Glomerular endothelial cell (primary cell): Measurements from ENCODE around the gene DNAJB6. TPM values are rescaled to one million over a fixed set of nuclear protein-coding genes. Genes with fewer than 3 reads are reported as not detected.

Experiments
- DNase-seq: peaks from one replicate; pipeline ENCODE4 v3.0.0-alpha.2; 2011; ENCODE audit warnings: low read depth, low spot score; ENCODE audit errors: extremely low read depth
- total RNA-seq: library from RNA; depleted of rRNA; stranded (reverse); fragments of >200 nt; gene quantifications from 2 replicates; pipeline ENCODE4 v1.2.3, GENCODE V29; 2015

Gene DNAJB6
- total RNA-seq, 1 donor from 2014 or later, result 125 TPM

DNA sequence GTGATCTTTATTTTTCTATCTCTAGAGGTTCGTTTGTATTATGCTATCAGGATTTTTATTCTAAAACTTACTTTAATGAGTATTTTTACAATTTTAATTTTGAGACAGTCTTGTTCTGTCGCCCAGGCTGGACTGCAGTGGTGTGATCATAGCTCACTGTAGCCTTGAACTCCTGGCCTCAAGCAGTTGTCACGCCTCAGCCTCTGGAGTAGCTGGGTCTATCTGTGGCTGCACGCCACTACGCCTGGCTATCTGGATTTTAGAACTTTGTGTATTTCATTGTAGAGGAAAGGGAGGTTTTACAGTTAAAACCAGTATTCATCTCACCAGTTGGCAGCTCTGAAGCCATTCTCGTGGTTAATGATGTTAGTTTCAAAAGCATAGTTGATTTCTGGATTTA, 25.9 kb downstream of the DNAJB6 start:
- DNase-seq, result no peak

DNA sequence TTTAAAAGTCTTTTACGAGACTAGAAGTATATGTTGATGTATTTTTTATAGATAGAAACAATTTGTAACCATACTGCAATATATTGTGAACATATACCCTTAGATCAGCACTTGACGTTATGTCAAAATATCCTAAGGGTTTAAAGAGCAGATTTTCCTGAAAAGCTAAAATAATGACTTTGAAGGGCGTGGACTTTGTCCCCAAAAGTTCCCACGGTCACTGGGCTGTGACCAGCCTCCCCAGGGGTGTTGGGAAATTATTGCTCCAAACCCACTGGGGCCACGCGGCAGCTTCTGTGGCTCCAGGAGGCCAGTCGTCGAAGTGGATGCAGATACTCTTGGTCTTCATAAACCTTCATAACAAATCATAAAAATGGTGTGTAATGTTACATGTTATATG, 29.9 kb downstream of the DNAJB6 start:
- no peak for DNase-seq

DNA sequence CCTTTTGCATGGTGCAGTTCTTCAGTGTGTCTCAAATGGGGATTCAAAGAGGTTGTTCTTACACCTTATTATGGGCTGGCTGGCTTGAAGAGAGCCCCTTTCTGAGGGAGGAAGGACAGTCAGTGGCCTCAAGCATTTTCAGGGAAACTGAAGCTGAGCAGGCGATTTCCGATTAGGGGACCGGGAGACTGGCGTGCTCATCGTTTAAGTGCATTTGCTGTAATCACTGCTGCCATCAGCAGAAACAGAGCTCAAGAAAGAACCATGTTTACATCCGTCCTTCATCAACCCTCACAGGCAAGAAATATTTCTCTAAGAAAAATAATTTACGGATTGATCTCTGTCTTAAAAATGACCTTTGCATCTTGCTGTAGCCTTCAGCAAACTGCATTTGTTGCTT, 32.2 kb downstream of the DNAJB6 start:
- DNase-seq, result no peak

GRCh38 chr7:157370742-157371141, 33.9 kb downstream of the DNAJB6 start:
- DNase-seq, result no peak

DNA sequence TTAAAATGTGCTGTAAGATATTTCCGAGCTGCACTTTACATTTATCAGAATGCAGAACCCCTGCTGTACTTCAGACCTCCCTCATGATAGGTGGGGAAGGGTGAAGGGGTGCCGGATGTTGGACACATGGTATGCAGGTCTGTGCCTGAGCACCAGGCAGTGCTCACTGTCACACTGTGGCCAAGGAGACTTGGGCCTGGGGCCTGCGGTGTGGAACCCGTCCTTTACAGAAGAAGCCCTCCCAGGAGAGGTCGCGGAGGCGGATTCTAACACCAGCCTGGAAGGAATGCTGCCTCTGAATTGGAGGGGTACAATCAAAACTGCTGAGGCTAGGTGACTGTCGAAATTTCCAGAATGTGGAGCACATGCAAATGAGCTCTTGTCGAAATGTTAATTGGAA, 34.5 kb downstream of the DNAJB6 start:
- no peak for DNase-seq

DNA sequence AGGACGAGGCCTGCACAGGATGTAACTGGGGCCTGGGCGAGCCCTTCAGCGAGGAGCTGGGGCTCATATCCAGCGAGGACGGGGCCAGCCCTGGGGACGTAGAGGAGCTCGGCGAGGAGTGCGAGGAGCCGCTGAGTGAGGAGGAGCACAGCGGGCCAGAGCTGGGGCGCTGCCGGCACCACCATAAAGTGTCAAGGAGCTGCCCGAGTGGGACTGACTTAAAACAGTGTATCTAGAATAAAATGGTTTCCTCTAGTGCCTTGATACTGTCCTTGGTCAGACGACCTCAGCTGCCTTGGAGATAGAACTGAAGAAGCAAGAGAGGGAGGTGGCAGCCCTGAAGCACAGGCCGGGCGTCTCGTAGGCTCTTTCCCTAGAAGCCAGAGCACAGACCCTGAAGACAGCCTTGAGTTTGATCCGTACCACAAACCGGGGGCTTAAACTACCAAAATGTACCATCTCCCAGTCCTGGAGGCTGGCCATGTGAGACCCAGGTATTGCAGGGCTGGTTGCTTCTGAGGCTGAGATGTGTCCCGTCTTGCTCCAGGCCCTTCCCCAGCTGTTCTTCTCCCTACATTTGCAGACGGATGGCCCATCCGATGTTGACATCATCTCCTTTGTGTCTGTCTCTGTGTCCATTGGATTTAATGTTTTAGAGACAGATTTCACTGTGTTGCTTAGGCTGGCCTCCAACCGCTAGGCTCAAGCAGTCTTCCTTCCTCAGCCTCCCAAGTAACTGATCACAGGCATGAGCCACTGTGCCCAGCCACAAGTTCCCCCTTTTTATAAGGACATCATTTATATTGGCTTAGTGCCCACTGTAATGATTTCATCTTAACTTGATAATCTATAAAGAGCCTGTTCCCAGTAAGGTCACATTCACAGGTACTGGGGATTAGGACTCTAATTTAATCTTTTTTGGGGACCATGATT, 35.8 kb downstream of the DNAJB6 start:
- no peak for DNase-seq

GRCh38 chr7:157373493-157373892, 36.7 kb downstream of the DNAJB6 start:
- DNase-seq, result no peak

- no peak for DNase-seq
Measured at GRCh38 chr7:157375410-157375809, 38.6 kb downstream of the DNAJB6 start.

- no peak for DNase-seq
Measured at GRCh38 chr7:157377436-157378124, 40.8 kb downstream of the DNAJB6 start.

- DNase-seq, result no peak
Measured at GRCh38 chr7:157378390-157378789, 41.6 kb downstream of the DNAJB6 start.

GRCh38 chr7:157379493-157379892, 42.7 kb downstream of the DNAJB6 start:
- DNase-seq, result no peak

DNA sequence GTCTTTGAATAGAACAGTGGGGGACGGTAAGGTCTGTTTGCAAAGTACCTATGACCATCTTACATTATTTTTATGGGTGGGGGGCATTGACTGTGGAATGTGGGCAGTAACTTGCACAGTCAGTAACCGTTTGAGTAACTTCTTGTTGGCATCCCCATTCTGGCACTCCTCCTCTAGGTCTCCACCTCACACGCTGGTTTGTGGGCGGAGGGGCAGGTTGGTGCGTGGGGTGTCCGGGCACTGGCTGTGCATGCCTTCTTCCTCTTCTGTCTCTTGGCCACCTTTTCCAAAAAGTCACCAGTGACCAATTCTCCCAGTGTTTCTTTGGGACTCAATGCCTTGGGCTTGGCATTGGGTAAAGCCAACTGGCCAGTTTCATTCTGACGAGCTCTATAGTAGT, 43.6 kb downstream of the DNAJB6 start:
- DNase-seq, result no peak

DNA sequence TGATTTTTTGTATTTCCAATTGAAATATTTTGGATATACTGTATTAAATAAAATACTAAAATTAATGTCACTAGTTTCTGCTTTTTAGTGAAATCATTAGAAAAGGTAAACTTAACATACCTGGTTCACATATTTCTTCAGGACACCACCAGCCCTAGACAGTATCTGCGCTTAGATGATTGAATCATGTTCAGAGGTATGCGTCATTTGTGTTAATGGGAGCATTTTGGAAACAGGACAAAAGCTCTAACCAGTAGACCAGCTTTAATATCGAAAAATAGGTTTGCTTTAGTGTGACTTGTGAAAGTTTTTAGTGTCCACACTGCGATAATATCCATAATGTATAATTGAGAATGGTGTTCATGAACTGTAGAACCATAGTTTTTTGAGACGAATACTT, 47.1 kb downstream of the DNAJB6 start:
- DNase-seq, result no peak

DNA sequence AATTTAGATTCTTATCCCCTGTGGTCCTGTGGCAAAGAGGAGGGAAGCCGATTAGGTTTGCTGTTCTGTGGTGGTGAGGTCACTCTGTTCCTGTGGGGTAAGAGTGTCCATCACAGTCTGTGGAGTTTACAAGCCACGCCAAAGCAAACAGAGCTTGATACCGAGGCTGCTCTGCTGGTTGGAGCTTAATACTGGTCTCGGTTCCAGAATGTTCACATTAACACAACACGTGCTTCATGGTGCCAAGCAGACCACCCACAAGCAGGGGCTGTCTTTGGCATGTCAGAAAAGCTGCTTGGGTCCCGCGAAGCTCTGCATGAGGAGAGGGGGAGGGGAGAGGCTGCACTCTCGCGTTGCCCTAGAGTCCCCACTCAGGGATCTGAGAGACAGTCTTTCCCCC, 47.5 kb downstream of the DNAJB6 start:
- DNase-seq, result no peak

DNA sequence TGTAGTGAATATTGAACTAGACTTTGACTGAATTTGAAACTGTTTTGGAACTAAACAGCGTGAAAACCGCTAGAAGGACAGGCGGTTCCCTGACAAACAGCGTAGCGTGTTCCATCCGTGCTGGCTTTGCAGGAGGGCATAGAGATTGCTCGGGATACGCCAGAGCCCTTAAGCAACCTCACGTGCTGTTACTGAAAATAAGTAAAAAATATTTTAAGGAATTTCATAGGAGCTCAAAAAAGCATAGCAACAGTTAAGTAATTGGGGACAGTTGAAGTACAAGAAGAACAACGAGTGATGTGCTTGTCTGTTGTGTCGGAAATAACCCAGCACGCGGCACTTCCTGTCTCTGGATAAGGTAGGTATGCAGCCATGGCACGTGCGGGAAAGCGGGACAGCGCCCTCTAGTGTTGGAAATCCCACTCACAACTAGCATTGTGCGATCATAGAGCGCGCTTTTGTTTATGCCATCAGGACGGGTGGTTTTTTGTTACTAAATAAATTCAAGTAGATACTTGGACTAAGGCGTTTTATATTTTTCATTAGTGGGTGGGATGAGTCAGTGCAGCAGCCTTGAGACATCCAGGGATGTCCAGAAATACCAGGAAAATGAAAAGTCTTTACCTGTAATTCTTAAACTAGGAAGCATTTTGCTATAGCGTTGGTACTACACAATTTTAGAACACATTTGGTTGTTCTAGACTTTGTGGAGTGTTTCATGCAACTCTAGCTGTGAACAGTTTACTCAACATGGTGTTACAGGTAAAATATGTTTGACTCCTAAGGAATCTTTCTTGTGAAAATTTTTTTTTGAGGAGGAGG, 50.4 kb downstream of the DNAJB6 start:
- peak; percentile 72 for DNase-seq

DNA sequence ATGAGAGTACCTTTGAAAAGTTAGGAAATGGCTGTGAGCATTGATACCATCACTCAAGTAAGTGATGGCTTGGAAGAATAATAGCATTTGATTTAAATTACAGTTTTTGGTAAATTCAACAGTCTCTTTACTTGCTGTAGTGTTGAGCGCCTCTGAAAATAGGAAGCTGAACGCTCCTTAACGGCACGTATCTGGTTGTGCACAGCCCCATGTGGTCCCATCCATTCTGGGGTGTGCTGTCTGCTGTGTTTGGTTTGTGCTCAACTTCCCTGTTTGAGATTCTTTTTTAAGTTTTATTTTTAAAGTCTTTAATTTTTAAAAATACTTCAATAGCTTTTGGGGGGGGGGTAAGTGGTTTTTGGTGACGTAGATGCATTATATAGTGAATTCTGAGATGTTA, 51.5 kb downstream of the DNAJB6 start:
- DNase-seq, result no peak

DNA sequence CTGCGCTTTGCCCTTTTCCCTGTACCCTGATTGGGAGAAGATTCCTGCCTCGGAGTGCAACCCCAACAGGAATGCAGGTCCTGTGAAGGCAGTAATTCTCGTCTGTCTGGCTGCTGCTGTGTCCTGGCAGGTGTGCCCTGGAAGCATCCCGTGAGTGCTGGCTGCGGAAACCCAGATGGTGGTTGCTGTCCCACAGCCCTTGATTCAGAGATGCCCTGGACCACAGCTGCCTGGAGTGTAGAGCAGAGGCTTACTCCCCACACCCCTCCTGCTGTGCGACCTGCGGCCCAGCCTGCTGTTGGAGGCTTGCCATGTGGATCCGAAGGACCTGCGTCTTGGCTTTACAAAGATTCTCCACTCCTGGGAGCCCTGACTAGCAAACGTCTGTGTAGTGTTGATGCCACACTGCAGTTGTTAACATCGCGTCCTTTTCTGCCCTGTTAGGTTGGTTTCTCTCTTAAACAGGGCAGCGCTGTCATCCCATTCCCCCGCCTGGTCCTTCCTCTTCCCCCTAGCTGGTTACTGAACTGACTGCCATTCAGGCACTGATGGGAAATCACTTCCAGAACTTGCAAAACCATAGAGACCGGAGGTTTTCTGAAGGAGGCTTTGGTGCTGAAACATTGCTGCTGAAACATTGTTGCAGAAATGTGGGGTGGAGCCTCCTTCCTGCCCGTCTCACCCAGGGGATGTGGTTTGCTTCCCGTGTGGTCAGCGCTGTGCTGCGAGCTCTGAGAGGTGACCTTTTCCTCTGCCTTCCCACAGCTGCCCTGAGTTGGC, 53.3 kb downstream of the DNAJB6 start:
- no peak for DNase-seq

- no peak for DNase-seq
Measured at GRCh38 chr7:157391036-157391710, 54.4 kb downstream of the DNAJB6 start.

GRCh38 chr7:157392256-157393037, 55.6 kb downstream of the DNAJB6 start:
- no peak for DNase-seq
